Measurements from ENCODE around the gene GM2A.

DNA sequence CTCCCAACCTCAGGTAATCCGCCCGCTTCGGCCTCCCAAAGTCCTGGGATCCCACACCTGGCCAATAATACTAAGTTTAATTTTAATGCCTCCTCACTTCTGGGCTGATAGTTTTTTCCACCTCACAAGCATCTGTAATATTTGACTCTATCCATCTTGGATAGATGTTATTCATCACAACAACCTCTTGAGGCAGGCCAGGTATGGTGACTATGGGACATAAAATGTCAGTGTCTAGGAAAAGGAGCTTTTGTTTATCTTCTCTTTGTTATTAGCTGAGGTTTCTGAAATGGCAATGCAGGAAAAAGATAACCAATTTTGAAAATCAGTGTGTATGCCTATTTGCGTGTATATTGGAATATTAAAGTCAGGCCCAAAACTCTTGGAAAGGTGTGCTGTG is 27.9 kb upstream of the GM2A start:
- TF ChIP-seq CBFA2T3 (IDR thresholded peaks at IDR 0.05) (no peak), DDX20 (tag; IDR thresholded peaks at IDR 0.05; ENCODE audit: low read depth) (no peak)
- TF ChIP-seq, protein P1, sequence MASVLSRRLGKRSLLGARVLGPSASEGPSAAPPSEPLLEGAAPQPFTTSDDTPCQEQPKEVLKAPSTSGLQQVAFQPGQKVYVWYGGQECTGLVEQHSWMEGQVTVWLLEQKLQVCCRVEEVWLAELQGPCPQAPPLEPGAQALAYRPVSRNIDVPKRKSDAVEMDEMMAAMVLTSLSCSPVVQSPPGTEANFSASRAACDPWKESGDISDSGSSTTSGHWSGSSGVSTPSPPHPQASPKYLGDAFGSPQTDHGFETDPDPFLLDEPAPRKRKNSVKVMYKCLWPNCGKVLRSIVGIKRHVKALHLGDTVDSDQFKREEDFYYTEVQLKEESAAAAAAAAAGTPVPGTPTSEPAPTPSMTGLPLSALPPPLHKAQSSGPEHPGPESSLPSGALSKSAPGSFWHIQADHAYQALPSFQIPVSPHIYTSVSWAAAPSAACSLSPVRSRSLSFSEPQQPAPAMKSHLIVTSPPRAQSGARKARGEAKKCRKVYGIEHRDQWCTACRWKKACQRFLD (CRISPR knock-in tag; IDR thresholded peaks at IDR 0.05): no peak
- TF ChIP-seq, protein P2, sequence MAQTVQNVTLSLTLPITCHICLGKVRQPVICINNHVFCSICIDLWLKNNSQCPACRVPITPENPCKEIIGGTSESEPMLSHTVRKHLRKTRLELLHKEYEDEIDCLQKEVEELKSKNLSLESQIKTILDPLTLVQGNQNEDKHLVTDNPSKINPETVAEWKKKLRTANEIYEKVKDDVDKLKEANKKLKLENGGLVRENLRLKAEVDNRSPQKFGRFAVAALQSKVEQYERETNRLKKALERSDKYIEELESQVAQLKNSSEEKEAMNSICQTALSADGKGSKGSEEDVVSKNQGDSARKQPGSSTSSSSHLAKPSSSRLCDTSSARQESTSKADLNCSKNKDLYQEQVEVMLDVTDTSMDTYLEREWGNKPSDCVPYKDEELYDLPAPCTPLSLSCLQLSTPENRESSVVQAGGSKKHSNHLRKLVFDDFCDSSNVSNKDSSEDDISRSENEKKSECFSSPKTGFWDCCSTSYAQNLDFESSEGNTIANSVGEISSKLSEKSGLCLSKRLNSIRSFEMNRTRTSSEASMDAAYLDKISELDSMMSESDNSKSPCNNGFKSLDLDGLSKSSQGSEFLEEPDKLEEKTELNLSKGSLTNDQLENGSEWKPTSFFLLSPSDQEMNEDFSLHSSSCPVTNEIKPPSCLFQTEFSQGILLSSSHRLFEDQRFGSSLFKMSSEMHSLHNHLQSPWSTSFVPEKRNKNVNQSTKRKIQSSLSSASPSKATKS (CRISPR knock-in tag; IDR thresholded peaks at IDR 0.05): no peak
